NT2/D1 (cell line): ENCODE measurements around the gene SAMD9L.

Experiments
- SUZ12 ChIP-seq: IDR thresholded peaks from 2 replicates; pipeline ENCODE4 v1.6.1; 2011; ENCODE audit not compliant: insufficient read length, insufficient read depth; ENCODE audit errors: extremely low read depth
- YY1 ChIP-seq: IDR thresholded peaks from 2 replicates; pipeline ENCODE4 v1.6.1; 2011; ENCODE audit not compliant: insufficient read length, insufficient read depth
- ZNF274 ChIP-seq: IDR thresholded peaks from 2 replicates; pipeline ENCODE4 v1.6.1; 2011; ENCODE audit warnings: mild to moderate bottlenecking, low read depth, low read length

DNA sequence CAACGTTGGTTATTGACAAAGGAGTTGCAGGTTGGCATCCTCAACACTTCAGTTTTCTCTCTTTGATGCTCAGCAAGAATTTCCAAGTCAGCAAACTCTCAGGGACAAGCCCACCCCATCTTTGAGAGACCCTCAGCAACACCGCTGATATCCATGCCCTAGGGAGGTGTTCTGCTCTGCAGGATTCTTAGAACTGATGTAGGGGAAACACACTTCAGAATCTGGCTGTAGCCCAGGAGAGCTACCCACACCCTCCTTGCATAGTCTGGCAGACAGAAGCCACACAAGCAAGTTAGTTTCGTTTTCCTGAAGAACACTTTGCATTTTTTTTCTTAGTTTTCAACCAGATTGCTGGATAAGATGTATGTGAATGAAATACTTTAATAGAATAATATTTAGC, 822 bp downstream of the SAMD9L start:
- TF ChIP-seq YY1, result no peak
- no peak for TF ChIP-seq ZNF274
- no peak for TF ChIP-seq SUZ12
